GM06990 (cell line): ENCODE data around the gene RHOBTB3.

Experiments used
- DNase-seq: peaks from one replicate; pipeline ENCODE4 v3.0.0-alpha.2; 2011; ENCODE audit not compliant: insufficient read length; ENCODE audit errors: extremely low read depth
- H3K27me3 ChIP-seq: replicated peaks from 2 replicates; pipeline ENCODE4 v1.6.0; 2011; ENCODE audit warnings: low read length; ENCODE audit not compliant: control insufficient read depth, insufficient read depth
- H3K36me3 ChIP-seq: 2 replicates; pipeline ENCODE4 v1.5.1; 2011; ENCODE audit warnings: low read length; ENCODE audit not compliant: control insufficient read depth, insufficient read depth
- H3K4me3 ChIP-seq: replicated peaks from 2 replicates; pipeline ENCODE4 v1.5.1; 2011; ENCODE audit warnings: low read depth, mild to moderate bottlenecking, control low read depth, low read length
- CTCF ChIP-seq: IDR thresholded peaks from 2 replicates; pipeline ENCODE4 v1.5.1; 2011; ENCODE audit warnings: low read length, control low read depth, mild to moderate bottlenecking, inconsistent platforms; ENCODE audit not compliant: insufficient read depth, poor library complexity, severe bottlenecking

The RHOBTB3 gene

GRCh38 chr5:95843733-95844223 lies 112.6 kb downstream of the RHOBTB3 start:
- Histone ChIP-seq H3K27me3 (no peaks in the 10 kb centered on the region), H3K36me3 (no peaks in the 10 kb centered on the region), H3K4me3 (no peak overlapping the region)
- no peak for TF ChIP-seq CTCF
- DNase-seq = no peak

- no peak for DNase-seq
- no peak for TF ChIP-seq CTCF
- Histone ChIP-seq H3K36me3 (no peaks in the 10 kb centered on the region), H3K27me3 (no peaks in the 10 kb centered on the region), H3K4me3 (no peak overlapping the region)
Measured at GRCh38 chr5:95845391-95845790, 114.3 kb downstream of the RHOBTB3 start.
